ENCODE measurements around the gene ANKRD42.

ANKRD42 gene

DNA sequence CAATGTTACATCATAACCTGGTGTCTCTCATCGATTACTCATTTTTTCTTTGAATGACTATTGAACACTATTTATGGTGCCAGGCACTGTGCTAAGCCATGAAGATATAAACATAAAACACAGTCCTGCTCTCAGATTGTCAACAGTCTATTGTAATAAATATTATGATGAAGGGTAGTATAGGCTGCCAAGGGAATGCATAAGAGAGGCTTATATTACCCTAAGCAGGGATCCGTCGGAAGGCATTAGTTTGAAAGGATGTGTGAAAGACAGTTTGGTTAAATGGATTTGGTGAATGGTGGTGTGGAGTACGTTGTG lies 99.9 kb downstream of the ANKRD42 start:
- no peak for DNase-seq

DNA sequence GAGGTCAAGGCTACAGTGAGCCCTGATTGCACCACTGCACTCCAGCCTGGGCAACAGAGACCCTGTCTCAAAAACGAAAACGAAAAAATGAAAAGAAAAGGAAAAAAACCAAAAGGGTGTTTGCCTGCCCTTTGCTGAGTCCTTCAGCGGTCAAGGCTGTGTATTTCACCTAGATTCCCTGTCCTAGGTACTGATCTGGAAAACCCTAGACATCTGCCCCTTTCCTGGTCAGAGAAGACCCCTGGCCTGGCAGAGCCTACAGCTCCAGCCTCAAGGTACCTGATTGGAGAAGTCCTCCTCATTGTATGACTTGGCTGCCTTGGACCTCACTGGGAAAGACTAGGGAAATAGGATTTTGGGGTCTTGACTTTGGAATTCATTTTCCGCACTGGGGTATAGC lies 100.7 kb downstream of the ANKRD42 start:
- DNase-seq: no peak
